Peyer's patch (tissue), 4 donors: ENCODE measurements around the gene KMT5C.

Experiments
- CTCF ChIP-seq, 6 experiments: fragments of 450-650 bp in 4 of 6; fragments of 200-600 bp in 2 of 6; sonication (generic) in 1 of 6; IDR thresholded peaks; one replicate each; pipeline ENCODE4 v1.5.1; 2017 to 2019; ENCODE audit warnings: antibody characterized with exemption in 6 of 6, mild to moderate bottlenecking in 3 of 6, moderate library complexity in 1 of 6
- POLR2A ChIP-seq, 2 donors: fragments of 450-650 bp; IDR thresholded peaks; one replicate each; pipeline ENCODE4 v1.5.1; 2017; ENCODE audit warnings: antibody characterized with exemption in 2 of 2, mild to moderate bottlenecking in 2 of 2, moderate library complexity in 2 of 2

DNA sequence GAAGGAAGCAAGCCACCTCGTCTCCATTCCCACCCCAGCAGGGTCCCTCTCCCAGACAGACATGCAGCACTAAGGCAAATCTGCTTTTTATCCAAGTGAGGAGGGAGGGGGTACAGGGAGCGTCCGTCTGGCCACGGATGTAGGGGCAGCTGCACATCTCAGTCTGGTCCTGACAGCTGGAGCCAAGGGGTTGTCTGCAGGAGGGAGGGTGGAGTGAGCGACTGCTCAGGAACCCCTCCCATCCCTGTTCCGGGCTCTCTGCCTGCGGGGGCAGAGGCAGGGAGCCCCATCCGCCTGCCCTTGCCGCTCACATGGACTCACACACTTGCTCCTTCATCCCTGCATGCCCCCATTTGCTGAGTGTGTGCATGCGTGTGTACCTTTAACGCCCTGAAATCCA lies 39.5 kb downstream of the KMT5C start:
- TF ChIP-seq CTCF (IDR thresholded peaks at IDR 0.05) (no peak), POLR2A (IDR thresholded peaks at IDR 0.05) (no peak)
